HG02970 (cell line): ENCODE results near the gene GRID2.

Experiments
- ATAC-seq: cut with Tn5 transposase; IDR thresholded peaks from one replicate; pipeline ENCODE4 v1.9.1; 2021; ENCODE audit warnings: mild to moderate bottlenecking, moderate library complexity, moderate number of reproducible peaks; ENCODE audit not compliant: unreplicated experiment, low FRiP score

GRID2 gene

DNA sequence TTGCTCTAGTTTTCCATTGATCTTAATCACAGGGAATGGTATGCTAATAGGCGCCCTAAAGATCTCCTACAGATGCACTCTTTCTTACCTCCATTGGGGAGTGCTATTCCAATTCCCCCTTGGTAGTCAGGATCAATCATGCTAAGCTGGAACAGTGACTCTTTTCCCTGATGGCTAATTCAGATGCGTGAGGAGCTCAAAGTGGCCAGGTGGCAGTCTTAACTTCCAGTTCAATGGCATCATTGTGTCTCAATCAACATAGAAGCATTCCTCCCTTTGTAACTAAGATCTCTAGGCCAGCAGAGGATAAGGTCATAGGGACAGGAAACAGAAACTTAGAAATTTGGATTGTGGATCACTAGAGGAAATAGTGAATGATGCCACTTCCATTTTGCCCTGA lies 216.8 kb downstream of the GRID2 start:
- ATAC-seq = no peak

DNA sequence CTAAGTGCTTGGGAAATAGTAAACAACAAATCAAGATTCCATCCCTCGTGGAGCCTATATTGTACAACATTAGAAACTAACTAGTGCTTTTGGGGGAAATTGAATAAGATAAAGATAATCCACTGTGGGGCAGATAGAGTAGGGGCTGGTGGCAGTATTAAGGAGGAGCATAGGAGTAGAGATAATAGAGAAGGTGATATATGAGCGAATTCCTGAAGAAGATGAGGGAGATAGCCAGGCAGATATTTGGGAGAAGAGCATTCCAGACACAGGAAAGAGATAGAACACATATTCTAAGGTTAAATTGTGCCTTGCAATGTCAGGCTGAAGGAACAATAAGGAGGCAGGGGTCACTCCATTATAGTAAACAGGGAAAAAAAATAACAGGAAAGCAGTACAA lies 218.2 kb downstream of the GRID2 start:
- no peak for ATAC-seq

DNA sequence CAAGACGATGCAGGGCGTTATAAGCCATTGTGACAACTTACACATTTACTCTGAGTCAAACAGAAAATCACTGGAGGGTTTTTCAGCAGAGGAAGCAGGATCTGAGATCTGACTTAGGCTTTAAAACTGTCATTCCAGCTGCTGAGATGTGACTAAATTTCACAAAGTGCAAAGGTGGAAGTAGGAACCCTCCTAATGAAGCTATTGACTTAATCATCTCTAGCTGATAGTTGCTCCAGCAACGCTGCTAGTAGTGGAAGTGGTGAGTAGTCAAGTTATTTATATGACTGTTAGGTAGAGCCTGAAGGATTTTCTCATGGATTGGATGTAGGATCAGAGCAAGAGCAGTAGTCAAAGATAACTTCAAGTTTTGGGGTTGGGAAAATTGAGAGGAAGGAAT lies 218.6 kb downstream of the GRID2 start:
- ATAC-seq = no peak

DNA sequence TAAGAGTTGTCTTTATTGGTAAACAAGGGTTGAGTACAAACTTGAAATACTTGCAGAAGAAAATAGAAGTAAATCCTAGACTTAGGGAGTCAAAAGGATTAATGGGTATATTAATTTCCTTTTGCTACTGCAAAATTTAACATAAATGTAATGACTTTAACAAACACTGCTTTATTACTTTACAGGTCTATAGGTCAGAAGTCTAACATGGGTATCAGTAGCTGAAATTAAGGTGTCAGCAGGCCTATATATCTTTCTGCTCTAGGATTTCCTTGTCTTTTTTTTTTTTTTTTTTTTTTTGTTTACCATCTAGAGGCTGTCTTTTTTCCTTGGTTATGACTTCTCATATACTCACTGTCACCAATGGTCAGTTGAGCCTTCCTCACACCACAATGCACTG lies 220.4 kb downstream of the GRID2 start:
- ATAC-seq = no peak

DNA sequence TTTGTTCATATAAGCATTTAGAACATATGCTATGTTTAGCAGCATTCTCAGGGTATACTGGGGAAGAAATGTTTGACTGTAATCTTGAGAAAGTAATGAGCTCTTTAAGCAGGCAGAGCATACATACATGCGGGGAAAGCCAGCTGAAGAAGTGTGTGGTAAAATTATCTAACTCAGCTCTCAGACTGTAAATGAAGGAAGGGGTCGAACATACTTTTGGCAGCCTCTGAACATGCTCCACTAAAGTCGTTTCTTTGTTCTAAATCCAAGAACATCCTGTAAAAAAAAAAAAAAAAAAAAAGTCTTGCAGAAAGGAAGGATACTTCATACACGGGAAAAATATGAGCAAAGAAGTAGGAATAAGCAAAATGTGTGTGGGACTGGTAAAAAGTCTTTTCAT lies 224.8 kb downstream of the GRID2 start:
- ATAC-seq = no peak

DNA sequence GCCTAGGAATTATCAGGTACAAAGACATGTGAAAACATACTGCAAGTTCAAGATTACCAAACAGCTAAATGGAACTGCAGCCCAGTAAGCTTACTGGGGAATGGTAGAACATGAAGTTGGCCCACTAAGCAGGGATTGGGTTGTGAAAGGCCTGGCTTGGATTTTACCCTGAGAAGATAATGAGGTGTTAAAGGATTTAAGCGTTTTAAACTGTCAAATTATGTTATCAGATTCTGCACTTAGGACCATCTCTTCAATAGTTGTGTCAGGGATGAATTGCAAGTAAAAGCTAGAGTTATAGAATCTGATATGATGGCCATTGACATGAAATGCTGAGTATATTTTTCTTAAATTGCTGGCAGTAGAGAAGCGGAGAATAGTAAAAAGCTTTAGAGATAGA lies 225.7 kb downstream of the GRID2 start:
- ATAC-seq = no peak

DNA sequence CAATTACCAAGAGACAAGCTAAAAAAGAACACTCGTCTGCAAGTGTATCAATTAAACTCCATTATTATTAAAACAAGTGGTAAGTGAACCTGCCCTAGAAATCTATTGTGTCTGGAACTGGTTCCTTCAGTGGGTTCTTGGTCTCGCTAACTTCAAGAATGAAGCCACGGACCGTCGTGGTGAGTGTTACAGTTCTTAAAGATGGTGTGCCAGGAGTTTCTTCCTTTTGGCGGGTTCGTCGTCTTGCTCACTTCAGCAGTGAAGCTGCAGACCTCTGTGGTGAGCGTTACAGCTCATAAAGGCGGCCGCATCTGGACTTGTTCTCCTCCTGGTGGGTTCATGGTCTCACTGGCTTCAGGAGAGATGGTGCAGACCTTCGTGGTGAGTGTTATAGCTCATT lies 231.8 kb downstream of the GRID2 start:
- no peak for ATAC-seq

DNA sequence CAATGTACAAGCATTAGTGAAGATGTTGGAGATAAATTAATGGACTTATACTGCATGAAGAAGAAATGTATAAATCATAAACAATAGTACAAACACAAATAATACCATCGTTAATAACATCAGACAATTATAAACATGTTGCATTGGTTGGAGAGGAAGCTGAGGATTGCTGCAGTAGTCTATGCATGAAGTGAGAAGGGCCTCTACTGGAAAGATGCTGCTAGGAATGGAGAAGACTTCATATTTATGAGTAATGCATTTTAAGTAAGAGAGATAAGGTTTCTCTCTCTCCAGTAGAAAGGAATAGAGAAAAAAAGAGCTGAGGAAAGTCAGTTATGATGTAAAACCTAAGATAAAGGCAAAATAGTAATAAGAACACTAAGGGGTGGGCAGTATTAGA lies 247.8 kb downstream of the GRID2 start:
- ATAC-seq = no peak

DNA sequence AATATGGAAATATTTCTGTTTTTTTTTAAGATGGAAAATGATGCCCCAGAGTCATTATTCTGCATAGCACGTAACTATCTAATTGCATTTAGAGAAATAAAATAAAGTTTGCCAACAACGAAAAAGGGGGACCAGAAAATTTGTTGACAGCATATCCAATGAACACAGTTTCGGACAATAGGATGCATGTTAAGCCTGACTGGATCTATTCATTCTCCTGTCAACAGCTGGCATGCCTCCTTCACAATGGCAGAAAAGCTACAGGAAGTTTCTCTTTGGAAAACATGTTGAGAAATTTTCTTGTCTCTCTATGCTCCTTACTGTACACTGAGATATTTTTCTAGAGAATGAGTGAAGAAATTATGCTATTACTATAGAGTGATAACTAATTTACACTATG lies 262.5 kb downstream of the GRID2 start:
- no peak for ATAC-seq

DNA sequence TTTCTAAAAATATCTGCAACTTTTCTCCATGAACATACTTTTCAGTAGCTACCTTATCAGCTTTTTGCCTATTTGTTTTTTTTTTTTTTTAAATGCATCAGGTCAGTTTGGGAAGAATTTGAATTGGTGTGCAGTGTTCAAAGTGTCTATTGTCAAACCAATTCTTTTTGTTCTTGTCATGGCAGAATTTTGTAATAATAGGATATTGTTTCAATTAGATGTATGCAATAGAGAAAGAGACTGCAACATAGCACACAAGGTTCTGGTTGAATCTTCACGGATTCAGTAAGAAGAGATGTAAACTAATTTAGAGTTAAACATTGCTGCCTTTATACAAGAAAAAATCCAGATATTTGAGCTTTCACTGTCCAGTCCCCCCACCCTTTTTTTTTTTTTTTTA lies 277.1 kb downstream of the GRID2 start:
- no peak for ATAC-seq

DNA sequence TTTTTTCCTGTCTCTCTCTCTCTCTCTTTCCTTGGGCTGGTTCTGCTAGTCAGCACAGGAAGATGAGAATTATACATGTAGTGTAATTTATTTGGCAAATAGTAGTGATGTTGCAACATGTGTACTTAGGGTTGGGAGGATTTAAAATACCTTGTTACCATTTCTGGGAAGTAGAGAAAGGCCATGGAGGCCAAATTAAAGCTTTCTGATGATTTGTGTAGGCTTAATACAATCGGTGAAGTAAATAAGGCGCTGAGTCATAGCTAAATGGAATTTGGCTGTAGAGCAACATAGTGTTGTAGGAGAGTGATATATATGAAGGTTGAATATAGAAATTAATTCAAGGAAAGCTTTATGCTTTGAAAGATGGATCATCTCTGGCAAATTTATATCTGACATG lies 295.3 kb downstream of the GRID2 start:
- ATAC-seq = no peak

DNA sequence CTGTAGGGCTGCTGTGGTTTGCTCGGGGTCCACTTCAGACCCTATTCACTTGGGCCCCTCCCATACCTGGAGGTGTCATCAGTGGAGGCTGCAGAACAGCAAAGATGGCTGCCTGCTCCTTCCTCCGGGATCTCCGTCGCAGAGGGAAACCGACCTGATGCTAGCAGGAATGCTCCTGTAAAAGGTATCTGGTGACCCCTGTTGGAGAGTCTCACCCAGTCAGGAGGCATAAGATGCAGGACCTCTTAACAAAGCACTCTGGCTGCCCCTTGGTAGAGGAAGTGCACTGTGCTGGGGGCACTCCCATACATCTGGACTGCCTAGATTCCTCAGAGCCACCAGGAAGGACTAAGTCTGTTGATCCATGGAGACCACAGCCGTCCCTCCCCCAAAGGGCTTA lies 296.9 kb downstream of the GRID2 start:
- no peak for ATAC-seq

DNA sequence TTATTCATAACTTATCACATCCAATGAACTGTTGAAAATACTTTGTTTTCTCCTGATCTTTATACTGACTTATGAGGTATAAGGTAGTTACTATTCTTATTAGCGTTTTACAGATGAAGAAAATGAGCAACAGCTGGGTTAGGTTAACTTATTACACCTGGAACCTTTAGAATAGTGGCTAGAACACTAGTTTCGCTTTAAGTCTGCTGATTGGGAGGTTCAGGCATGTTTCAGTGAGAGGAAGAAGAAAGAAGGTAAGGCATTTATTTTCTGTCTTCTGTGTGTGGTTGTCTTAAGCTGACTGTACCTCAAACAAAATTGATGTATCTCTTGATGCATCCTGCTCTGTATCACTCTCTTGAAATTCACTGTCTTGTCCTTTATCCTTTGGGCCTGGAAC lies 302.5 kb downstream of the GRID2 start:
- no peak for ATAC-seq

DNA sequence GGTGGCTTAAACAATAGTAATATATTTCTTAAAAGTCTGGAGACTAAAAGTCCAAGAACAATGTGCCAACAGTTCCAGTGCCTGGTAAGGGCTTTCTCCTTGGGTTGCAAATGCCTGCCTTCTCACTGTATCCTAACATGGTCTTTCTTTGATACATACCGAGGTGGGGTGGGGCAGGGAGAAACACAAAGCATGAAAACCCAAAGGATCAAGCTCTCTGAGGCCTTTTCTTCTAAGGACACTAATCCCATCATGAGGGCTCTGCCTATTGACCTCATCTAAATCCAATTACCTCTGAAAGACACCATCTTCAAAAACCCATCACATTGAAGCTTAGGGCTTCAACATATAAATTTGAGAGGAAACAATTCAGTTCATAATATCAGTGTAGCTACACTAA lies 311.3 kb downstream of the GRID2 start:
- ATAC-seq = no peak

DNA sequence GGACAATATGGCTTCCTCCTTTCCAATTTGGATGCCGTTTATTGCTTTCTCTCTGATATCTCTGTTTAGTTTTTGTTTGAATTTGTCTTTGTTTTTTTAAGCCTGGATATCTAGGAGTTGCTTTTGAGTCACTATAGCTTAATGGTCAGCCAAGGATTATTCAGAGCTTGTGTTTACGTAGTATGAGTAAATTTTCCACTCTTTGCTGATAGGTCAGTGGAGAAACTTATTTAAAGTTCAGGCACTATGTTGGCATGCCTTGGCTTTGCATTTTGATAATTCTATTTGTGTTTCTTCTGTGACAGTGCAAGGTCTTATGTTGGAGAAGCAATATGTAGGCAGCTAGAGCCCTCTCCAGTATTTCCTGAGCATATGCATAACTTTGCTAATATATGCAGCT lies 315.2 kb downstream of the GRID2 start:
- ATAC-seq = no peak

DNA sequence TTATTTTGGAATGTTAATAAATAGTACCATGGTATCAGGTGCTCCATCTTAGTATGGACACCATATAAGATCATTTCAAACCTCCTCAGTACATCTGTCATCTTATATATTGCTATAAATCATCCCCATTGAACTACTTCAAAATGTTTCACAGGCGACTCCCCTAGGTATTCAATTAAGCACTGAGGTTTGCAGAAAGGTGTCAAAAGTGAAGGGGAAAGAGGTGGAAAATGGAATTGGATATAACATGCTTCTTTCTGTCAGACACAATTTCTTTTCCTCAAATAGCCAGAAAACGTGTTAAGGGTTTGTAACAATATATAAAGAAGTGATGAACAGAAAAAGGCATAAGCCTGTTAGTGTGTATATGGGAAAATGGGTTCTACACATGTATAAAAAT lies 325.5 kb downstream of the GRID2 start:
- ATAC-seq = no peak

DNA sequence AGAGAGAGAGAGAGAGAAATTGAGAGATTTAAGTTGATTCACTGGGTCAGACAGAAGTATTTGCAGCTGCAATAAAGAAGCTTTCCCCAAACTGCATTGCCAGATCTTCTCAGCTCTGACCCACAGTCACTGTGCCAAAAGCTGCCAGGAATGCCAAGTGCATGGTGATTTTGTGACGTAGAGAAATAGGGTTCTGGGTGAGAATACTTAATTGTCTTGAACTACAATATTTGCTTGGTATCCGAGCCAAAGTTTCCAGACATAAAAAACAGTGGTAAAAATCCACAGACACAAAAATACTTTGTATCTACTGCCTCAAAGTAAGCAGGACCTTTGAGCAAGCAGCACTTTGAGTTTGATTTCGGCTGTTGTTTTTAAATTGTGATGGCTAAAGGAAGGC lies 331.1 kb downstream of the GRID2 start:
- ATAC-seq = no peak

DNA sequence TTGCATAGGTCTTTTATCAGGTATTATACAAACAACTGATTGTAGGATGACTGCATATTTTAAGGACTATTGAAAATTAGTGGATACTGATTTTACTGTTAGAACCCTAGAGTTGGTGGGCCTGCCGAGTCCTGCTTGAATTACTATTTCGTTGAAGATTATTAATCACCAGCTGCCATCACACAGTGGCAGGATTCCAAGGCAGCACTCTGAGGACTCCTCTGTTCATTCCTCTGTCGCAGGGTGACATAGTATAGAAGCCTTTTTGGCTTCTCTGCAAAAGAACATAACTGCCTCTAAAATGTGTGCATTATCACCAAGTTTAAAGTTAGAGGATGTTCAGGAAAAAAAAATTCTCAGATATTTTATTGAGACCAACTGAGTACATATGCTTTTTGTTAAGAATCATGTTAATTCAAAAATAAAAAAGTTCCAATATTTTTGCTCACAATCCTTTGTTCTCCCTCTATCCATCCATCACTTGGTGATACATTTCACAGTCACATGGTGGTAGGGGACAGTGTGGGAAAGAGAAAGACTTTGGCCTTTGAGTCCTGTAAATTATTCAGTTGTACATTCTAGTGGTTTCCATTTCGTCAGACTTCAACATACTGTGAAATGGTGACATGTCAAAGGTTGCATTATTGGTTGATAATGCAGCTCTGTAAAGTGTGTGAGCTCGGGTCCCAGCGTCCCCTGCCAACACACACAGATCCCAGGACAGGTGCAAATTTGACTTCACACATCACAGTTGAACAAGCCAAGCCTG lies 332.5 kb downstream of the GRID2 start:
- no peak for ATAC-seq

DNA sequence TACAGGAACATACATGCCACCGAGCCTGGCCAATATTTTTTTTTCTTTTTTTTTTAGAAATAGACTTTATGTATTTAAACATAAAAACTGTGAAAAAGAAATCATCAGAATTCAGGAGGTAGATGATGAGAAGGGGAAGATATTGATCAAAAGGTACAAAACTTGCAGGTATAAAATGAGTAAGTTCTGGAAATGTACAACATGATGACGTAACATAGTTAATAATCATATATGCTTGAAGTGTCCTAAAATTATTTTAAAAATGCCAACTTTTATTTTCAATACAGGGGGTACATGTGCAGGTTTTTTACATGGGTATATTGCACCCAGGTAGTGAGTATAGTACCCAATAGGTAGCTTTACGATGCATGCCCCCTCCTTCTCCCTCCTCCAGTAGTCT lies 337.6 kb downstream of the GRID2 start:
- no peak for ATAC-seq

DNA sequence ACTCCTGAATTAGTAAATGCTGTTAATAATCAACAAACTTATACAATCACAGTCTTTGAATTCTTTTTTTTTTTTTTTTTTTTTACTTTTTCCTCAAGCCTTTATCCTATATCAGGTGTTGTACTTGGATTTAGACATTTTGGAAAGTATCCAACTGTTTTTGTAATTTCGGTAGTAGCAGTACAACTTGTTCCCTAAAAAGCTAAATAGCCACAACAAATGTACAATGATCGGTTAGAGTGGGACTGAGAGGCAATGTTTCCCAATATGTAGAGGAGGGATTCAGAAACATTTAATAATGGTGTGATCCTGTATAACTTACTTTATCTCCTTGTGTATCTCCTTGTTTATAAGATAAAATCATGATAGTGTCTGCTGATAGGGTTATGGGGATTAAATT lies 343.1 kb downstream of the GRID2 start:
- no peak for ATAC-seq

DNA sequence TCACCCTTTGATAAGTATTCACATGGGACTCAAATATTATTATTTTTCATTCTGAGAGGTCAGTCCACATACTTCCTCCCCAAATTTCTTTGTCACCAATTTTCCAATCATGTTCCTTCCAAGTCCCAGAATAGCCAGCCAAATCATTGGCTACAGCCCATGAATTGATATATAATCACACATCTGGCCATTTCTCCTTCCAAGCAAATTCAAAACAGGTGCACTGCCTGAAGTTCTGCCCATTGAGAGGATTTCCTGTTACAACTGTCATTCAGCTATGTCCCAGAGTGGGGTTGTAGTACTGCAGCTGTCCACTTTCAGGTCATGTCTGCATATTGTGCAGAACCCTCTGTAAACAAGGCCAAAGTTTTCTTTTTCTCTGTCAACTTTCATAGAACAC lies 347.8 kb downstream of the GRID2 start:
- ATAC-seq = no peak

DNA sequence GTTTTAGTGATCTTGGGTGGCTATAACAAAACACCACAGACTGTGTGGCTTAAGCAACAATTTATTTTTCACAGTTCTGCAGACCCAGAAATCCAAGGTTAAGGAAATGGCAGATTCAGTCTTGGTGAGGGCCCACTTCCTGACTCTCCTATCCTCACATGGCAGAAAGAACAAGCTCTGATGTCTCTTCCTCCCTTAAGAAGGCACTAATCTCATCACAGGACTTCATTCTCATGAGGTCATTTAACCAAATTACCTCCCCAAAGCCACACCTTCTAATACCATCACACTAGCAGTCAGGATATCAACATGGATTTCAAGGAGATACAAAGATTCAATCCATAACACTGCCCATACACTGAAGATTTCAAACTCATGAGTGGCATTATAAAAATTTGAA lies 350.3 kb downstream of the GRID2 start:
- ATAC-seq = no peak

DNA sequence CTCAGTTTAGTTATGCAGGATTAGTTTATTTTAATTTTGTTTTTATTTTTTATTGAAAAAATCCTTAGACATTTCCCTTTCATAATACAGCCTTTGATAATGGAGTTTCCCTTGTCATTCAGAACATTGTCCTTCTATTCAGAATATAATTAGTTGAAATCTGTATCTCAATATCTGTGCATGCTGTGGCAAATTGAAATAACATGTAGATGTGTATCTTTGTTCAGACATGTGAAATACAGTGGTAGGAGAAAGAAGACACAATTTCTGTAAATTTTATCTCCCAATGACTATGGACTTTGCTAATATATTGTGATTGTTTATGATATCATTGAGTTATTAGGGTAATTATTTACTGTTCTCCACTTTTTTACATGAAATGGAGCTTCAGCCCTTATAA lies 353.9 kb downstream of the GRID2 start:
- ATAC-seq = no peak
